DOHH2 (cell line): ENCODE data around the gene THYN1.

Experiments used
- CTCF ChIP-seq: fragments of 200-600 bp; sonication (generic); IDR thresholded peaks from one replicate; pipeline ENCODE4 v1.5.1; 2014; ENCODE audit warnings: antibody characterized with exemption, mild to moderate bottlenecking, low read depth, low read length; ENCODE audit not compliant: poor library complexity, severe bottlenecking
- EZH2phosphoT487 ChIP-seq: fragments of 200-600 bp; sonication (generic); IDR thresholded peaks from 2 replicates; pipeline ENCODE4 v1.6.1; 2017; ENCODE audit warnings: borderline replicate concordance, mild to moderate bottlenecking, antibody characterized with exemption, low read length, moderate library complexity, mixed read lengths

- TF ChIP-seq CTCF (no peak), EZH2phosphoT487 (no peak)
Observed at GRCh38 chr11:134235399-134235798, 17.8 kb downstream of the THYN1 start.
